ENCODE measurements around the gene FBXW10B. TPM values are rescaled to one million over a fixed set of nuclear protein-coding genes. Genes with fewer than 3 reads are reported as not detected.
"Not testable (repeated sequence)": the region's sequence is repeated elsewhere in the genome, so short reads cannot be mapped to it uniquely, and the experiment has no call there.

Gene FBXW10B, protein sequence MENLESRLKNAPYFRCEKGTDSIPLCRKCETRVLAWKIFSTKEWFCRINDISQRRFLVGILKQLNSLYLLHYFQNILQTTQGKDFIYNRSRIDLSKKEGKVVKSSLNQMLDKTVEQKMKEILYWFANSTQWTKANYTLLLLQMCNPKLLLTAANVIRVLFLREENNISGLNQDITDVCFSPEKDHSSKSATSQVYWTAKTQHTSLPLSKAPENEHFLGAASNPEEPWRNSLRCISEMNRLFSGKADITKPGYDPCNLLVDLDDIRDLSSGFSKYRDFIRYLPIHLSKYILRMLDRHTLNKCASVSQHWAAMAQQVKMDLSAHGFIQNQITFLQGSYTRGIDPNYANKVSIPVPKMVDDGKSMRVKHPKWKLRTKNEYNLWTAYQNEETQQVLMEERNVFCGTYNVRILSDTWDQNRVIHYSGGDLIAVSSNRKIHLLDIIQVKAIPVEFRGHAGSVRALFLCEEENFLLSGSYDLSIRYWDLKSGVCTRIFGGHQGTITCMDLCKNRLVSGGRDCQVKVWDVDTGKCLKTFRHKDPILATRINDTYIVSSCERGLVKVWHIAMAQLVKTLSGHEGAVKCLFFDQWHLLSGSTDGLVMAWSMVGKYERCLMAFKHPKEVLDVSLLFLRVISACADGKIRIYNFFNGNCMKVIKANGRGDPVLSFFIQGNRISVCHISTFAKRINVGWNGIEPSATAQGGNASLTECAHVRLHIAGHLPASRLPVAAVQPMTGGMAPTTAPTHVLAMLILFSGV
- total RNA-seq = 0.55 and 0.82 TPM in 2 replicates
- long read RNA-seq = 0 reads

DNA sequence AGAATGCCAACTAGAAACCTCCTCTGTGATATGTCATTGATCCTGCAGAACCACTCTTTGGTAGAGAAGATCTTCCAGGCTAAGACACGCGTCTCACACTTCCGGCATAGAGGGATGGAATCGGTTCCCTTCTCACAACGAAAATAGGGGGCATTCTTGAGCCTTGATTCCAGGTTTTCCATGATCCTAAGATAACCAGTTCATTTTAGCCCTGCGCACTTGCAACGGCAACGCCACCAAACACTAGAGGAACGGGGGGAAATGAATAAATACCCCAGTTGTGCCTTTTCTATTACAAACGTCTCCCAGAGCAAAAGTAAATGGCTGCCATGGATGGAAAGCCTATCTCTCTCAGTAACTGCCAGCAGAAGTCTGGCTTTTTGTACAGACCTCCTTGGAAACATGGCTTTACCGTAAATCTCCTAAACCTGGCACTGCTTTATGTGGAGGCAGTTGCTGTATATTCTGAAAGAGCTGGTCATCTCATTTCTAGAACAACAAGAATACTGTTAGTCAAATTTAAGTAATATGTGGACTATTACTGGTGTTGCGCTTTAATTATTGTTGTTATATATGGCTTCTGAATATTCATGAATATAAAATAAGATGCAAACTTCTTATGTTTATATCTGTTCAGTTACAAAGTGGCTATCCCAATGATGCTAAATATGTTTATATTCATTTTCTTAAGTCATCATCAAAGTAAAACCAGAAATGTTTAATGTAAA is at the start of gene FBXW10B:
Gene FBXW10B, minus strand, starts transcription at position 374 of the 728 bp plus-strand sequence. Its CDS starts 192 bp downstream, at position 182.
- H3K27me3 Mint-ChIP-seq (ENCODE audit: low read depth); H3K9me3 Mint-ChIP-seq; H3K36me3 Mint-ChIP-seq (ENCODE audit: low read depth); H3K4me1 Mint-ChIP-seq; H3K4me3 Mint-ChIP-seq: not testable (repeated sequence)
- DNase-seq (ENCODE audit: low read depth, low spot score) = peak; percentile 2
- peak within 1 kb of the TSS; percentile 75 for H3K27ac Mint-ChIP-seq (ENCODE audit: unreplicated experiment)

DNA sequence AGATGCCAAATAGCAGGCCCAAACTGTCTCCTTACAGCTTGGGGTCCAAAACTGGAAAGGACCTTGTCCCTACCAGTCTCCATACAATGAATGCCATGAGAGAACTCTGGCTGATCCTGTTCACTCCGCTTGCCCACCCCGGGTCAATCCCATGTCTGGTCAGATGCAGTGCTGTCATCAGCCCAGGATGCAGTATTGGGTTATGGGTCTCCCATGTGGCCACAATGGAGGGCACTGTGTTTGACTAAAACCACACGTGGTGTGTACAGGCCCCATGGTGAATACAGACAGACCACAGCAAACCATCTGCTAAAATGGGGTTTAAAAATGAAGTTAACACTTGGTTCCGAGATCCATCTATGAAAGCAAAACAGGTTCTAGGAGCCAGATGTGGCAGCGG is 44.2 kb upstream of the FBXW10B start:
- TF ChIP-seq, protein P1, sequence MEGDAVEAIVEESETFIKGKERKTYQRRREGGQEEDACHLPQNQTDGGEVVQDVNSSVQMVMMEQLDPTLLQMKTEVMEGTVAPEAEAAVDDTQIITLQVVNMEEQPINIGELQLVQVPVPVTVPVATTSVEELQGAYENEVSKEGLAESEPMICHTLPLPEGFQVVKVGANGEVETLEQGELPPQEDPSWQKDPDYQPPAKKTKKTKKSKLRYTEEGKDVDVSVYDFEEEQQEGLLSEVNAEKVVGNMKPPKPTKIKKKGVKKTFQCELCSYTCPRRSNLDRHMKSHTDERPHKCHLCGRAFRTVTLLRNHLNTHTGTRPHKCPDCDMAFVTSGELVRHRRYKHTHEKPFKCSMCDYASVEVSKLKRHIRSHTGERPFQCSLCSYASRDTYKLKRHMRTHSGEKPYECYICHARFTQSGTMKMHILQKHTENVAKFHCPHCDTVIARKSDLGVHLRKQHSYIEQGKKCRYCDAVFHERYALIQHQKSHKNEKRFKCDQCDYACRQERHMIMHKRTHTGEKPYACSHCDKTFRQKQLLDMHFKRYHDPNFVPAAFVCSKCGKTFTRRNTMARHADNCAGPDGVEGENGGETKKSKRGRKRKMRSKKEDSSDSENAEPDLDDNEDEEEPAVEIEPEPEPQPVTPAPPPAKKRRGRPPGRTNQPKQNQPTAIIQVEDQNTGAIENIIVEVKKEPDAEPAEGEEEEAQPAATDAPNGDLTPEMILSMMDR (conservative IDR thresholded peaks at IDR 0.05) = no peak
- Mint-ChIP-seq H3K36me3 (ENCODE audit: low read depth) (peaks cover 24% of the 10 kb centered on the region), H3K4me1 (no peaks in the 10 kb centered on the region), H3K4me3 (no peak overlapping the region), H3K27me3 (ENCODE audit: low read depth) (no peaks in the 10 kb centered on the region), H3K9me3 (no peaks in the 10 kb centered on the region), H3K27ac (ENCODE audit: unreplicated experiment) (peak overlapping the region; percentile 13)
- no peak for DNase-seq (ENCODE audit: low read depth, low spot score)

GRCh38 chr17:15663176-15663575 is 43.7 kb upstream of the FBXW10B start:
- TF ChIP-seq, protein P1 (conservative IDR thresholded peaks at IDR 0.05) = no peak
- H3K36me3 Mint-ChIP-seq (ENCODE audit: low read depth) = peaks cover 21% of the 10 kb centered on the region
- no peaks in the 10 kb centered on the region for H3K27me3 Mint-ChIP-seq (ENCODE audit: low read depth)
- DNase-seq (ENCODE audit: low read depth, low spot score) = no peak
- H3K27ac Mint-ChIP-seq (ENCODE audit: unreplicated experiment) = no peak overlapping the region
- no peaks in the 10 kb centered on the region for H3K9me3 Mint-ChIP-seq
- no peak overlapping the region for H3K4me3 Mint-ChIP-seq
- no peaks in the 10 kb centered on the region for H3K4me1 Mint-ChIP-seq

- Mint-ChIP-seq H3K4me1 (no peaks in the 10 kb centered on the region), H3K27me3 (ENCODE audit: low read depth) (no peaks in the 10 kb centered on the region), H3K9me3 (no peaks in the 10 kb centered on the region), H3K4me3 (no peak overlapping the region), H3K27ac (ENCODE audit: unreplicated experiment) (no peak overlapping the region), H3K36me3 (ENCODE audit: low read depth) (peaks cover 17% of the 10 kb centered on the region)
- TF ChIP-seq, protein P1 (conservative IDR thresholded peaks at IDR 0.05) = no peak
- DNase-seq (ENCODE audit: low read depth, low spot score) = no peak
These were observed 43.2 kb upstream of the FBXW10B start for GRCh38 chr17:15662681-15663080.

GRCh38 chr17:15660077-15660476 is 40.6 kb upstream of the FBXW10B start:
- Mint-ChIP-seq H3K4me1 (peaks cover 12% of the 10 kb centered on the region), H3K9me3 (no peaks in the 10 kb centered on the region), H3K27me3 (ENCODE audit: low read depth) (no peaks in the 10 kb centered on the region), H3K4me3 (no peak overlapping the region), H3K36me3 (ENCODE audit: low read depth) (peaks cover 12% of the 10 kb centered on the region), H3K27ac (ENCODE audit: unreplicated experiment) (no peak overlapping the region)
- DNase-seq (ENCODE audit: low read depth, low spot score) = no peak
- TF ChIP-seq, protein P1 (conservative IDR thresholded peaks at IDR 0.05) = no peak

Data from neural crest cell (in vitro differentiated cells).